LNCaP clone FGC (cell line): ENCODE results near the gene CCT2.

Experiments
- DNase-seq: peaks from one replicate; pipeline ENCODE4 v3.0.0-alpha.2; 2011; ENCODE audit warnings: low read depth
- H3K4me3 ChIP-seq: 2 replicates; pipeline ENCODE4 v1.5.1; 2011; ENCODE audit warnings: mild to moderate bottlenecking, low read depth, low read length, control low read depth
- CTCF ChIP-seq: IDR thresholded peaks from 2 replicates; pipeline ENCODE4 v1.5.1; 2012; ENCODE audit warnings: mild to moderate bottlenecking; ENCODE audit not compliant: control insufficient read depth, insufficient read depth; ENCODE audit errors: extremely low read depth

CCT2 gene

GRCh38 chr12:69647178-69647577, 61.9 kb downstream of the CCT2 start:
- no peak for DNase-seq
- H3K4me3 ChIP-seq, result no peak overlapping the region
- TF ChIP-seq CTCF, result no peak

GRCh38 chr12:69648476-69648875, 63.2 kb downstream of the CCT2 start:
- no peak for DNase-seq
- H3K4me3 ChIP-seq, result no peak overlapping the region
- no peak for TF ChIP-seq CTCF

- peak; percentile 37; the same call in 1 of the 2 replicates for TF ChIP-seq CTCF
- no peak for DNase-seq
- no peak overlapping the region for H3K4me3 ChIP-seq
These were observed 64.3 kb downstream of the CCT2 start for GRCh38 chr12:69649529-69649928.
